HepG2 (cell line): ENCODE data around the gene CNTFR. TPM values are rescaled to one million over a fixed set of nuclear protein-coding genes. Genes with fewer than 3 reads are reported as not detected.

Experiments
- ATAC-seq: fragments of 200-7000 bp; cut with Tn5 transposase; 3 replicates; pipeline ENCODE4 v1.9.1; 2020; ENCODE audit warnings: mild to moderate bottlenecking, moderate library complexity
- BruUV-seq: library from RNA; stranded (reverse); fragments of 400-500 nt; replicated peaks from 2 replicates; lab custom pipeline; 2021; lab: Mats Ljungman, UMichigan
- CTCF ChIA-PET: fragments of 300-600 bp; formaldehyde crosslinking; extraction: SDS; loops from one replicate; lab custom pipeline; 2021; ENCODE audit warnings: low total read pairs, inconsistent platforms, low intra/inter-chr PET ratio; lab: Yijun Ruan, JAX
- POLR2A ChIA-PET: fragments of 350-600 bp; sonication (Branson Sonifier 250); formaldehyde crosslinking; loops from one replicate; lab custom pipeline; 2020; ENCODE audit warnings: antibody characterized with exemption, inconsistent platforms; lab: Yijun Ruan, JAX
- DNase-seq: peaks from one replicate; pipeline ENCODE4 v3.0.0-alpha.2; 2015; ENCODE audit warnings: low spot score
- FAIRE-seq: peaks from 3 replicates; lab custom pipeline; 2011; peaks lifted over from hg19 to GRCh38; lab: Jason Lieb, UNC
- H2AFZ ChIP-seq: one replicate; pipeline ENCODE4 v1.6.1; 2011; ENCODE audit warnings: low read length, inconsistent platforms
- H3K27ac ChIP-seq: fragments of 300-600 bp; 3 replicates; pipeline ENCODE4 v1.8.0; 2011; ENCODE audit warnings: mixed run types, mild to moderate bottlenecking, mixed read lengths, low read length, inconsistent platforms; ENCODE audit not compliant: insufficient read depth; ENCODE audit errors: extremely low read length
- H3K27me3 ChIP-seq, 2 experiments: fragments of 200-600 bp in 1 of 2; 2 replicates in 1 of 2; 3 replicates in 1 of 2; pipeline versions ENCODE4 v1.6.0 to v1.8.0; 2011; ENCODE audit warnings: low read length in 2 of 2, mild to moderate bottlenecking in 2 of 2, moderate library complexity in 2 of 2, inconsistent platforms in 1 of 2; ENCODE audit not compliant: insufficient read depth in 2 of 2, control insufficient read depth in 1 of 2
- H3K36me3 ChIP-seq, 2 experiments: fragments of 200-600 bp in 1 of 2; replicated peaks in 1 of 2; 2 replicates in 1 of 2; 3 replicates in 1 of 2; pipeline versions ENCODE4 v1.5.1 to v1.8.0; 2011; ENCODE audit warnings: low read length in 2 of 2, inconsistent platforms in 1 of 2; ENCODE audit not compliant: insufficient read depth in 2 of 2, control insufficient read depth in 1 of 2
- H3K4me1 ChIP-seq: 2 replicates; pipeline ENCODE4 v1.5.1; 2012; ENCODE audit warnings: low read length, inconsistent platforms; ENCODE audit not compliant: insufficient read depth
- H3K4me2 ChIP-seq: 2 replicates; pipeline ENCODE4 v1.6.0; 2011; ENCODE audit warnings: low read depth, low read length, inconsistent platforms
- H3K4me3 ChIP-seq, 3 experiments: fragments of 200-600 bp in 1 of 3; sonication (generic), shearing (Covaris generic) in 1 of 3; replicated peaks in 1 of 3; 2 replicates each; pipeline ENCODE4 v1.5.1; 2011 to 2016; ENCODE audit warnings: low read length in 3 of 3, inconsistent platforms in 2 of 3, low read depth in 2 of 3, mild to moderate bottlenecking in 2 of 3, control low read depth in 1 of 3, mixed read lengths in 1 of 3; ENCODE audit not compliant: insufficient read depth in 1 of 3
- H3K79me2 ChIP-seq: one replicate; pipeline ENCODE4 v1.6.1; 2011; ENCODE audit warnings: low read length, inconsistent platforms; ENCODE audit not compliant: insufficient read depth
- H3K9ac ChIP-seq: 2 replicates; pipeline ENCODE4 v1.6.0; 2011; ENCODE audit warnings: mild to moderate bottlenecking, low read depth, low read length, inconsistent platforms; ENCODE audit not compliant: insufficient read depth
- H3K9me3 ChIP-seq: 2 replicates; pipeline ENCODE4 v1.5.1; 2012; ENCODE audit warnings: mild to moderate bottlenecking, low read length
- H4K20me1 ChIP-seq: 2 replicates; pipeline ENCODE4 v1.6.0; 2011; ENCODE audit warnings: inconsistent platforms, mild to moderate bottlenecking, low read length, moderate library complexity; ENCODE audit not compliant: insufficient read depth
- HMGA1 ChIP-seq: sonication (generic); formaldehyde crosslinking; conservative IDR thresholded peaks from 2 replicates; pipeline ENCODE4 v1.4.0; 2020; ENCODE audit warnings: missing genetic modification reagents
- KIAA2018 ChIP-seq: sonication (generic); formaldehyde crosslinking; IDR thresholded peaks from 2 replicates; pipeline ENCODE4 v1.5.0; 2020; ENCODE audit warnings: mild to moderate bottlenecking, missing genetic modification reagents, borderline replicate concordance
- SIX4 ChIP-seq: sonication (generic); formaldehyde crosslinking; IDR thresholded peaks from 2 replicates; pipeline ENCODE4 v1.4.0; 2020; ENCODE audit warnings: missing genetic modification reagents
- TCF7 ChIP-seq: sonication (generic); IDR thresholded peaks from 2 replicates; pipeline ENCODE4 v1.6.1; 2016; ENCODE audit warnings: antibody characterized with exemption, low read depth
- ZBTB21 ChIP-seq: sonication (generic); formaldehyde crosslinking; IDR thresholded peaks from 2 replicates; pipeline ENCODE4 v1.4.0; 2020; ENCODE audit warnings: missing genetic modification reagents
- ZNF121 ChIP-seq: sonication (generic); formaldehyde crosslinking; IDR thresholded peaks from 2 replicates; pipeline ENCODE4 v1.5.0; 2020; ENCODE audit warnings: mild to moderate bottlenecking, missing genetic modification reagents
- ZNF777 ChIP-seq: sonication (generic); formaldehyde crosslinking; IDR thresholded peaks from 2 replicates; pipeline ENCODE4 v1.4.0; 2020; ENCODE audit warnings: missing genetic modification reagents
- WGBS: methylation state at CpG from one replicate; pipeline ENCODE4 v1.1.6; 2017; ENCODE audit warnings: low lambda C conversion rate; 5-methylcytosine and 5-hydroxymethylcytosine counted together
- in situ Hi-C: cut with HindIII; loops from 2 replicates; pipeline ENCODE4 v1.10.0; 2017; ENCODE audit warnings: low pct_unique_long_range_greater_than_20kb; ENCODE audit not compliant: extremely low pct_ligation_motif_present
- intact Hi-C: fragments of 100-400 bp; cut with micrococcal nuclease; formaldehyde crosslinking; loops from one replicate; pipeline ENCODE4 v1.10.0; 2022; ENCODE audit not compliant: unreplicated experiment
- polyA plus RNA-seq, 8 experiments: library from polyadenylated mRNA; depleted of rRNA in 3 of 8; stranded (reverse) in 7 of 8; unstranded in 1 of 8; fragments of >200 nt; fragmentation: Illumina TruSeq in 4 of 8; extraction: Trizol in 4 of 8; gene quantifications; 2 replicates each; pipeline versions ENCODE4 v1.2.1 to v1.2.3, GENCODE V29; 2011 to 2016; ENCODE audit warnings: low read depth in 4 of 8, missing spikeins in 1 of 8, mixed read lengths in 1 of 8; ENCODE audit not compliant: insufficient read depth in 1 of 8
- total RNA-seq, 5 experiments: library from RNA; depleted of rRNA; stranded (reverse); fragments of >200 nt; fragmentation: Illumina TruSeq; extraction: Trizol; gene quantifications; 2 replicates each; pipeline ENCODE4 v1.2.3, GENCODE V29; 2016; ENCODE audit warnings: low read depth in 1 of 5

The CNTFR gene
- total and polyA plus RNA-seq, 2 of the 13 experiments (the other 11 are each of a cell fraction or from before 2014, with no cell fraction given) = not detected

GRCh38 chr9:34518896-34519295 lies 70.6 kb downstream of the CNTFR start:
- no peak overlapping the region for H3K4me3 ChIP-seq
- H3K27me3 ChIP-seq = peaks cover 14 to 41% of the 10 kb centered on the region in 2 experiments; a peak in 3 of 5 replicates
- H3K27ac ChIP-seq = no peak overlapping the region
- ATAC-seq (no peak), DNase-seq (no peak), FAIRE-seq (no peak)
- no TSS peak for BruUV-seq
- H3K9ac ChIP-seq = no peak overlapping the region
- TF ChIP-seq TCF7 = no peak
- TF ChIP-seq ZBTB21 (CRISPR knock-in tag) = no peak
- TF ChIP-seq ZNF121 (CRISPR knock-in tag) = no peak
- TF ChIP-seq ZNF777 (CRISPR knock-in tag) = no peak
- no peak for TF ChIP-seq HMGA1 (CRISPR knock-in tag)
- no peak for TF ChIP-seq KIAA2018 (CRISPR knock-in tag)
- no peak for TF ChIP-seq SIX4 (CRISPR knock-in tag)
- no peaks in the 10 kb centered on the region for H3K9me3 ChIP-seq
- in situ Hi-C loops = no loop called here
- no peak overlapping the region for H3K4me2 ChIP-seq
- H4K20me1 ChIP-seq = no peaks in the 10 kb centered on the region
- H3K36me3 ChIP-seq = no peaks in the 10 kb centered on the region
- peaks cover 14% of the 10 kb centered on the region for H3K4me1 ChIP-seq
- WGBS = 6% methylated on average over 2 of the region's 2 CpGs
- H2AFZ ChIP-seq = no peak overlapping the region
- ChIA-PET POLR2A (no interaction called here), CTCF (interaction anchor here (1.7 kb wide), 1 partner anchor 28 kb away, joined by 3 read pairs; no protein-coding TSS in a partner anchor)
- intact Hi-C loops = no loop called here
- H3K79me2 ChIP-seq = no peaks in the 10 kb centered on the region
